ENCODE data around the gene PDCD4. TPM values are rescaled to one million over a fixed set of nuclear protein-coding genes. Genes with fewer than 3 reads are reported as not detected.
A peak's percentile ranks its signal among the peaks of the same experiment; 100 is the strongest.

The PDCD4 gene
- total RNA-seq, 1 donor from 2014 or later, result 82.4 TPM

GRCh38 chr10:110840923-110841428 is 30.8 kb upstream of the PDCD4 start:
- DNase-seq (no peak), ATAC-seq (peak; percentile 4)
- intact Hi-C loops (cut with micrococcal nuclease), result no loop called here

GRCh38 chr10:110841767-110842267 is 29.9 kb upstream of the PDCD4 start:
- ATAC-seq (no peak), DNase-seq (no peak)
- intact Hi-C loops (cut with micrococcal nuclease), result no loop called here

DNA sequence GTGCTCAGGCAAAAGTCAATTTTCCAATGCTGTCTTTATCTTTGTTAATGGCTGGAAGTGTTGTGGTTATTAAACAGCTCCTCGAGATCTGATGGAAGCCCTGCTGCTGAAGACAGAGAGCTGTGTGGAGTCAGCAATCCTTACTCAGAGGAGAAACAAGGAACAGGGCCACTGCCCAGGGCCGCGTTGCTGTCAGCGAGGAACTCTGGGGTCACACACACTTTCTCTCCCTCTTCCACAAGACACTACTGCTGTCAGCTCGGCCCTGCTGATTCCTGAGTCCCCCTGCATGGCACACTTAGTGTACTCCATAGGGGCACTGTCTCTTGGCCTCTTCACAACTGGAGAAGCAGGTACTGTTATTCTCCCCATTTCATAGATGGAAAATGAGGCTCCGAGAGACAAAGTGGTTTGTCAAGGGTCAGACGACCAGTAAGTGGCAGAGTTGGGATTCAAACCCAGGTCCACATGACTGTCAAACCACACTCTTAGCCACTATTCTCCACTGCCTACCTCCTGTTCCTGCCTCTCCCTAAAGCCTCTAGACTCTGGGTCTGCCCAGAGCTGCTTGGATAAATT is 29.3 kb upstream of the PDCD4 start:
- ATAC-seq, result no peak
- no peak for DNase-seq
- intact Hi-C loops (cut with micrococcal nuclease), result no loop called here

DNA sequence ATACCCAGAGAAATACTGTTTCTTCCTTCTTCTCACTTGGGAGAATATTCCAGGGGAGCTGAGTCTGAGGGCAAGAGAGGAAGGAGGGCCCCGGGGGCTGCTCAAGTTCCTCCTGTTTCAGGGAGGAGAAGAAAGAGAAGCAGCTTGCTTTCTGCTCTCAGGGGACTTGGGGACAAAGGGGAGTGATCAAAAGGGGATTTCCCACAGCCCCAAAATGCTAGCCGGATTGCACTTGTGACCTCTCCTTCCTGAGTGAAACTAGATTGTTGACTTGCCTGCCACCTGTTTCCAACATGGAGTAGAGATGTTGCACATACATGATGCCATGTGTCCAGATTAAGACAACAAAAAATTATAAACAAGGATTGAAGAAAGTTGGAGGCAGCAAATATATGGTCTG is 28.7 kb upstream of the PDCD4 start:
- intact Hi-C loops (cut with micrococcal nuclease), result no loop called here
- no peak for DNase-seq
- no peak for ATAC-seq

GRCh38 chr10:110843796-110844616 is 27.7 kb upstream of the PDCD4 start:
- intact Hi-C loops (cut with micrococcal nuclease), result no loop called here
- no peak for ATAC-seq
- DNase-seq, result no peak

GRCh38 chr10:110844617-110844881 is 27.2 kb upstream of the PDCD4 start:
- ATAC-seq, result no peak

DNA sequence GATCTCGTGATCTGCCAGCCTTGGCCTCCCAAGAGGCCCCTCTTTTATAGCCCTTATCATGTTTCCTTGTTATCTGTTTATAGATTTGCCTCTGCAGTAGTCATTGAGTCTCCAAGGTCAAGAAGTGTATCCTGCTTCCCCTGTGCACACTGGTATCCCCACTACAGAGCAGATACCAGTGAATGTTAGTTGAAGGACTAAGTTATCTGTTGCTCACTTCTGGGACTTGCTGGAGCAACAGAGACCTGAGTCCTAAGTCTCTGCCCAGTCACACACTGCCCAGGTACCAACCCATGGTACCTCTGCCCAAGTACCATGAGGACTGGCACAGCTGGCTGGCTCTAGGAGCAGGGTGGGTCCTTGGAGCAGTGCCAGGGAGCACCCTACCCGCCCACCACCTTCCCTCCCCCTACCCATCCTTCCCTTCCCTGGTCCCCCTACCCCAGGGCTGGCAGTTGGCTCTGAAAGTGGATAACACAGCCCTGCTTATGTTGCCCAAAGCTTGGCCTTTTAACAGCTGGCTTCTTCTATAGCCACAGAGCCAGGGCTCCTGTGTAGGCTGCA is 26.5 kb upstream of the PDCD4 start:
- intact Hi-C loops (cut with micrococcal nuclease), result no loop called here
- DNase-seq (no peak), ATAC-seq (no peak)

More at GRCh38 chr10:110844617-110844881, 27.2 kb upstream of the PDCD4 start:
- no peak for DNase-seq
- intact Hi-C loops (cut with micrococcal nuclease), result no loop called here

- intact Hi-C loops (cut with micrococcal nuclease), result no loop called here
- ATAC-seq, result peak; percentile 29
These were observed 25.7 kb upstream of the PDCD4 start for GRCh38 chr10:110845756-110846620.

DNA sequence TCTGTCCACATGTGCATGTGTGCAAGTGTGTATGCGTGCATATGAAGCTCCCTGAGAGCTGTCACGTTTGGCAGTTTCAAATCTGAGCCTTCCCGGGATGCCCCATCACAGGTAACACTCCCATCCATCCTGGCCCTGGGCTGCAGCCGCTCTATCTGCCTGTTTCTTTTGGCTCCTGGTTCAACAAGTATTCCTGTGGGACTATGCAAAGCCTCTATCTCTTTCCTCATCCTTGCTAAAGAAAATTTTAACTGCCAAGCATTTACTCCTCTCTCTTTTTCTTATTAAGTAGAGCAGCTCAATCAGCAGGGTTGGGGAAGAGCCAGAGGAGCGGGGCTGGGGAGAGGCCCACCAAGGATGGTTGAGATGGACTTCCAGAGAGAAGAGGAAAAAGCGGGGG is 24.4 kb upstream of the PDCD4 start:
- DNase-seq, result no peak
- ATAC-seq, result no peak
- intact Hi-C loops (cut with micrococcal nuclease), result no loop called here

More at GRCh38 chr10:110845756-110846620, 25.7 kb upstream of the PDCD4 start:
- no peak for DNase-seq

DNA sequence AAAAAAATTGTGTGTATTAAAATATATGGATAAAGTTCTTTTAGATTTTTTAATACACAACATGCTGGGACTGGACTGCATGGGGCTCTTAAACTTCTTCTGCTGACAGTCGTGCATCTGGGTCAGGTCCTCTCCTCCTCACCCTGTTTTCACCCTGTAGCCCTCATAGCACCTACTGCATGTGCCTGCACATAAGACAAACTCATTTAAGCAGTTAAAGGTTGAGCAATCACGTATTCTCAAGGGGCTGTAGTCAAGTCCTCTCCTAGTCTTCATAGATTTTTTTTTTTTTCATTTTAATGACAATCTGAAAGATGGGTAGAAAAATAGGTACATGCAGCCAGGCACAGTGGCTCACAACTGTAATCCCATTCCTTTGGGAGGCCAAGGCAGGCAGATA is 23.6 kb upstream of the PDCD4 start:
- intact Hi-C loops (cut with micrococcal nuclease), result no loop called here
- DNase-seq (no peak), ATAC-seq (no peak)

DNA sequence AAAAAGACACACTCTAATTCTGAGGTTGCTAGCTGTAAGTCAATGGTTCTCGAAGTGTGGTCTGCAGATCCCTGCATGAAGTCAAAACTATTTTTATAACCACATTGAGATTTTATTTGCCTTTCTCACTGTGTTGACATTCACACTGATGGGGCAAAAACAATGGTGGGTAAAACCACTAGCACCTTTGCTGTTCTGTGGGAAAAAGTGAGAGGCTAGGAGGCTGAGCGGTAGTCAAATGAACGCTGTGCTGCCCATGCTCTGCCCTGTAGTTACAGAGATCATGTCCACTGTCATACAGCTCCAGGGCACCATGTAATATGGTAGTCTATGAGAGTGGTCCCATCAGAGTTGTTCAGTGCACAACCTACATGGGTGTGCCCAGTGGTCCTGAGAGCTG is 21.6 kb upstream of the PDCD4 start:
- ATAC-seq, result no peak
- intact Hi-C loops (cut with micrococcal nuclease), result no loop called here
- no peak for DNase-seq

- ATAC-seq, result no peak
- intact Hi-C loops (cut with micrococcal nuclease), result no loop called here
- DNase-seq, result no peak
These were observed 20.6 kb upstream of the PDCD4 start for GRCh38 chr10:110851020-110851612.

- intact Hi-C loops (cut with micrococcal nuclease), result no loop called here
- ATAC-seq (peak; percentile 27), DNase-seq (no peak)
These were observed 19.4 kb upstream of the PDCD4 start for GRCh38 chr10:110852255-110852896.

DNA sequence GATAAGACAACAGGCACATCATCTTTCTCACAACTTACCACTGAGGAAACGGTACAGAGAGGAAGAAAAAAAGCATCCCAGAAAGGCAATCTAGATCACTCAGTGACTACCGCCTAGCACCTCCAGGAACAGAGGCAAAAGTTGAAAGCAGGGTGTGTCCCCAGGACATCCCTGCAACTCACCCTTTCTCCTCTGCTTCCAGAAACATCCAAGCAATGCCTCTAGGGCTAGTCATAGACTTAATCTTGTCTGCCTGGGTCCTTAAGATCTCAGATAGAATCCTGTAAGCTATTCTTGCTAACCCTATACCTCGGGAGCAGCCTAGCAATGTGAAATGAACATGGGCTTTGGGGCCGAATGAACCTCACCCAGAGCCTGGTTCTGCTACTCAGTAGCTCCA is 18.8 kb upstream of the PDCD4 start:
- DNase-seq, result no peak
- ATAC-seq, result no peak
- intact Hi-C loops (cut with micrococcal nuclease), result no loop called here

DNA sequence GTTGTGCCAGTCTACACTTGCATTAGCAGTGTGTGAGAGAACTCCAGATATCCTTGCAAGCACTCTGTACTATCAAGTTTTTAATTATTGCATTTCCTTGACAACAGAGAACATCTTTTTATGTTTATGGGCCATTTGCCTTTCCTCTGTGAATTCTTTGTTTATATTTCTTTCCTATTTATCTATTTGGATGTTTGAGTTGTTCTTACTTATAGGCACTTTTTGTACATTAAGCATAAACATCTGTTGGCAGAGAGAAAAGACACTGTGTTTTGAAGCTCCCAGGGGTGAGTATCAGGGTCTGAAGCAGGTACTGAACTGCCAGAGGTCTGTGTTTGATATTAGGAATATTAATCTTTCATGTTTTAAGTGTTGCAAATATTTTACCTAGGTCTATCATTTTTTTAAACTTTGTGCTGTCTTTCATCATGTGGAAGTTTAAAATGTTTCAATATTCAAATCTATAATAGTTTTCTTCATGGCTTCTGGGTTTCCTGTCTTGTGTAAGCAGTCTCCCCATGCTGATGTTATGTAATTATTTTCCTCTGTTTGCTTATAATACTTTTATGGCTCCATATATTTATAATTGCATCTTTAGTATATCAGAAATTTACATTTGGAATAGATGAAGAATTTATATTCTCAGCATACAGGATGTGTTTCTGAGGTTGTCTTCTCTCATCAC is 17.7 kb upstream of the PDCD4 start:
- no peak for ATAC-seq
- DNase-seq, result no peak
- intact Hi-C loops (cut with micrococcal nuclease), result no loop called here

DNA sequence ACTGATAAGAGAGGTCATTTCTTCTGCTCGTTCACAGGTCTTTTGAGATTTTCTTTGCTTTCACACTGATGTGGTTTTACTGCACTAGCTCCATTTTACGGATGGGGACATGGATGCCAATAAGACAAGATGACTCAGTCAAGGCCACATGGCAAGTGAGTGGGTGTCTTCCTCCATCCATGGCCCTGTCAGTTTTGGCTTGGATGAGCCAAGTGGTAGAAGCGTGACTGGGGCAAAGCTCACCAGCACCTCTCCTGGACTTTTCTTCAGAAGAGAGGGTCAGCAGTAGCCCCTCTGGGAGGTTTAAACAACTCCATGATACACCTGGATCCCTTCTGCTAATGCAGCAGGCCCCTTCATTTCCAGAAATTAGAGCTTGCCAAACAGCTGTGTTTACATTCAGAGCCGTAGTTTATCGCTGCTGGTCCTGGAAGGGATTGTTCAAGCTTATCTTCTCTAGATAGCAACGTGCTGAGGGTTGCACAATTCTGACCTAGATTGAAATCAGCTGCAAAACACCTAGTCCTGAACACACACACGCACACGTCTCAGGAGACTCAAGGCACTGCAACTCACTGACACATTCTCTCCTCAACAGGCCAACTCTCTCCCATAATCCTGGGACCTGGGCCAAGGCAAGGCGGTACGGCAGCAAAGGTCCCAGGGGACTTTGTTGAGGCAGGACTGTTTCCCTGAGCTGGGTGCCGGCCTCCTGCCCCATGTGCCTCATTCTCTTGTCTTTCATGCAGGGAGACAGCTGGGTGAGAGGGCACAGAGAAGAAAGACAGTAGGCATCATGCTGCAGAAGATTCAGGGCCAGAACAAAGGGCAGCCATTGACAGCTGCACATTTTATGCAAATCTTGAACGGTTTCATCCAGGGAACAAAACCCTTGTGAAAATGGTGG is 14.2 kb upstream of the PDCD4 start:
- ATAC-seq (peak; percentile 77), DNase-seq (peak; percentile 48)
- intact Hi-C loops (cut with micrococcal nuclease), result no loop called here

GRCh38 chr10:110858297-110858934 is 13.3 kb upstream of the PDCD4 start:
- intact Hi-C loops (cut with micrococcal nuclease), result no loop called here
- DNase-seq (no peak), ATAC-seq (no peak)
